Measurements from ENCODE around the gene SLFN14.

The SLFN14 gene

DNA sequence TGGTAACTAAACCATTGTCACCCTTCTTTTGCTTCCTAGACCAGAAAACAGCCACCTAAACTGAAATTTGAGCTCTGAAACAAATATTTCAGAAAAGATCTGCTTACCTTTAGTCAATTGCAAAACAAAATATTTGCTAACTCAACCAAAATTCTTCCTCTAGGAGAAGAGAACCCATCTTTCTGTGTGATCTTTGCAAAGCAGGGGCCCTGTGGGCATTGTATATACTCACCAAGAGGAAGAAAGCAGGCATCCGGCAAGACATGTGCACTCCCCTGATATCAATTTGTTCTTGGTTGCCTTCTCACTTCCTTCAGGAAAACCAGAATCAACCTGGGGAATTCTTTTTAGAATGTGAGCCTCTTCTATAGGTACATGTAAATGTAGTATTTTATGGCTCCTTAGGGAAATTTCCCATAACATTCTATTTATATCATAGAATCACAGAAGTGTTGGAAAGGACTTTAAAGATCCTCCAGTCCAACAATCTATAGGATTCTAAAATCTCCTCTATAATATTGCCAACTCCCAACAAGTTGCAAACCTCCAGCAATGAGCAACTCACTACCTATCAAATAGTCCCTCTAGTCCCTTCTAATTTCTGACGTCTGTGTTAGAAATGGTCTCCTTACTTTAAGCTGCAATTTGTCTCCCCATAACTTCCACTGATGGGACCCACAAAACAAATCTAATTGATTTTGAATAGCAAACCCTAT lies 966 bp downstream of the SLFN14 start:
- H3K4me3 ChIP-seq (ENCODE audit: low read depth, low read length): no peak overlapping the region
- DNase-seq (ENCODE audit: low read depth): no peak

DNA sequence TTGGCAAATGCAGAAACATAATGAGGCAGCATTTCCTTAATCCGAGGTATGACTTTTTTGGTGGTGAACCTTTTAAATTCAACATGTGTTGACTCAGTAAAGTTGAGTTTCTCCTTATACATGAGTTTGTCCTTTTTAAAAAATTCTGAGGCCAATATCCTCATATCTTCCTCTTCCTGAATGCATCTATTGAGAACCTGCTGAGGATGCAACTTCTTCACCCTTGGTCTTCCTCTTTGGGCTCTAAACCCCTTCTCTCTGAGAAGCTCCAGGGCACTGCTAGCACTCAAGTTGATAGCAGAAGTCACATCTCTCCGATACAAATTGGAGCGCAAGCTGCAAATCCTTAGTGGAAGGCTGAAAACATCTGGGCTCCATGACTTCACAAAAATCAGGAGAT lies 3.3 kb downstream of the SLFN14 start:
- H3K4me3 ChIP-seq (ENCODE audit: low read depth, low read length): no peak overlapping the region
- TF ChIP-seq, protein P1, sequence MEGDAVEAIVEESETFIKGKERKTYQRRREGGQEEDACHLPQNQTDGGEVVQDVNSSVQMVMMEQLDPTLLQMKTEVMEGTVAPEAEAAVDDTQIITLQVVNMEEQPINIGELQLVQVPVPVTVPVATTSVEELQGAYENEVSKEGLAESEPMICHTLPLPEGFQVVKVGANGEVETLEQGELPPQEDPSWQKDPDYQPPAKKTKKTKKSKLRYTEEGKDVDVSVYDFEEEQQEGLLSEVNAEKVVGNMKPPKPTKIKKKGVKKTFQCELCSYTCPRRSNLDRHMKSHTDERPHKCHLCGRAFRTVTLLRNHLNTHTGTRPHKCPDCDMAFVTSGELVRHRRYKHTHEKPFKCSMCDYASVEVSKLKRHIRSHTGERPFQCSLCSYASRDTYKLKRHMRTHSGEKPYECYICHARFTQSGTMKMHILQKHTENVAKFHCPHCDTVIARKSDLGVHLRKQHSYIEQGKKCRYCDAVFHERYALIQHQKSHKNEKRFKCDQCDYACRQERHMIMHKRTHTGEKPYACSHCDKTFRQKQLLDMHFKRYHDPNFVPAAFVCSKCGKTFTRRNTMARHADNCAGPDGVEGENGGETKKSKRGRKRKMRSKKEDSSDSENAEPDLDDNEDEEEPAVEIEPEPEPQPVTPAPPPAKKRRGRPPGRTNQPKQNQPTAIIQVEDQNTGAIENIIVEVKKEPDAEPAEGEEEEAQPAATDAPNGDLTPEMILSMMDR (IDR thresholded peaks at IDR 0.05; ENCODE audit: low read depth, low read length, missing control alignments): no peak
- DNase-seq (ENCODE audit: low read depth): no peak

More for the DNA sequence above, 966 bp downstream of the SLFN14 start:
- TF ChIP-seq, protein P1 (IDR thresholded peaks at IDR 0.05; ENCODE audit: low read depth, low read length, missing control alignments): no peak

DNA sequence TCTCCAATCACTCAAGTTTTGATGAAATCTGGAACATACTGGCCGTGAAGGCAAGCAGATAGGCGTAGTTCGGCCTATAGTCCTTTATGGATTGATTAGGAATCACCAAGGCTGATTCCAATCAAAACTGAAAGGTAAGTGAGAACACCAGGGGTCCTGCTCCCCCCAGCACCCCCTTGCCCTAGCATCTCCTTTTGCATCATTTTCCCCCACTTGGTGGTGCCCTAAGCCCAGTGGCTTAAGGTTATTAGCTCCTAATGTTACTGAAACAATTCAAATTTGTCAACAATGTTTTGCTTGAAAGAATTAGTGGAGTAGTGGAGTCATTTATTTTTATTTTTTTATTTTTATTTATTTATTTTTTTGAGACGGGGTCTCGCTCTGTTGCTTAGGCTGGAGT lies 4.9 kb downstream of the SLFN14 start:
- no peak for DNase-seq (ENCODE audit: low read depth)

DNA sequence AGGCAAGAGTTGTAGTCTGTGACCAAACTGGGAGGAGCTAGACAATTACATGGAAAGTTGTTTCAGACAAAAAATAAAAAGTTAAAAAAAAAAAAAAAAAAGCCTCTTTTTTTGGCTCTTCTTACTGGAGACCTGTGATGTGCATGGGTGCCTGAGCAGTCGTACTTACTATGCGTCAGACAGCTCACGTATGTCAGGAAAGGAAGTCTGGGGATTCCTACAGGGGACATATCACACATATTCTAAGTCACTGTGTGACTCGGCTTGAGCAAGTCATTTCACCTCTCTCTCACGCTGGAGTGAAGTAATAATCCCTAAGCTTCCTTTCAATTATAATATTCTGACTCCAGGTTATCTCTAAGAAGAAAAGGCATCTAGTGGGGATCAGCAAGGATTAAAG lies 6.0 kb downstream of the SLFN14 start:
- DNase-seq (ENCODE audit: low read depth): no peak
- TF ChIP-seq, protein P1 (IDR thresholded peaks at IDR 0.05; ENCODE audit: low read depth, low read length, missing control alignments): no peak
- H3K4me3 ChIP-seq (ENCODE audit: low read depth, low read length): no peak overlapping the region

More for the DNA sequence above, 4.9 kb downstream of the SLFN14 start:
- no peak overlapping the region for H3K4me3 ChIP-seq (ENCODE audit: low read depth, low read length)
- TF ChIP-seq, protein P1 (IDR thresholded peaks at IDR 0.05; ENCODE audit: low read depth, low read length, missing control alignments): peak; percentile 31

DNA sequence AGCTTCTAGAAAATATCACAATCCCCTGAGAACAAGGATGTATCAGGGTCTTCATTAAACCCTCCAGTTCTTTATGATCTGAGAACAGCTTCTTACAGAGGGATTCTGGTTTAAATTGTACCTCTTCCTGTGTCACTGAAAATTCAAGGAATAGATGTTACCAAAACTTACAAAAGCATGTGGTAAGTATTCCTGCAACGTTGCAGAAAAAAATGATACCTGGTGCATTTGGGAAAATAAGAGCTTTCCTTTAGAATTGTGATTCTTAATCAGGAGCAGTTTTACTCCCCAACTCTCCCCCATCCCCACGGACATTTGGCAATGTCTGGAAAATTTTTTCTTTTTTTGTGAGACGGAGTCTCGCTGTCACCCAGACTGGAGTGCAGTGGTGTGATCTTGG lies 7.3 kb downstream of the SLFN14 start:
- no peak for DNase-seq (ENCODE audit: low read depth)
- H3K4me3 ChIP-seq (ENCODE audit: low read depth, low read length): no peak overlapping the region
- TF ChIP-seq, protein P1 (IDR thresholded peaks at IDR 0.05; ENCODE audit: low read depth, low read length, missing control alignments): no peak

DNA sequence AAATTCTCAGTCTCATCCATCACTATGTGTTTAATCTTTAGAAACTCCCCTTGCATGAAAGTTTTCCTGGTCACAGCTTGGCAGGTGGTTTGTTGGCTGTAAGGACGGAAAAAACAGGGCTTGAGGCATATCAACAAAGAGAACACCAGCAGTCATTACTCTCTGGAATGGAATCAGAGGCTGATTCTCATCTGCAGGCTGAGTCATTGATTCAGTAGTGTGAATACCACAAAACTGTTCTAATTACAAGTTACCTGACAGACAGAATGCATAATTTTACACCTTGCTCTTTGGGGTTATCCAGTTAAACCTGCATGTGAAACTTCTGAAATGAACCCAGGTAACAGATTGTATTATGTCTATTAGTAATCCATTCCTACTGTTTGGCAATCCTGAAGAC lies 11.6 kb downstream of the SLFN14 start:
- TF ChIP-seq, protein P1 (IDR thresholded peaks at IDR 0.05; ENCODE audit: low read depth, low read length, missing control alignments): no peak

More for the DNA sequence above, 11.6 kb downstream of the SLFN14 start:
- no peak for DNase-seq (ENCODE audit: low read depth)
- H3K4me3 ChIP-seq (ENCODE audit: low read depth, low read length): no peak overlapping the region

All from GM12864 (cell line).